HFFc6 (cell line): ENCODE results near the gene EEFSEC. TPM values are rescaled to one million over a fixed set of nuclear protein-coding genes. Genes with fewer than 3 reads are reported as not detected.

Experiments used
- DNase-seq: peaks from one replicate; pipeline ENCODE4 v3.0.0-alpha.2; 2018
- H3K27ac Mint-ChIP-seq: 2 replicates; pipeline ENCODE4 v1.8.0; 2020; ENCODE audit warnings: mild to moderate bottlenecking, mixed read lengths
- H3K27me3 Mint-ChIP-seq: 2 replicates; pipeline ENCODE4 v1.8.0; 2021; ENCODE audit warnings: mild to moderate bottlenecking, moderate library complexity, mixed read lengths; ENCODE audit not compliant: insufficient read depth
- H3K36me3 Mint-ChIP-seq: 2 replicates; pipeline ENCODE4 v1.8.0; 2021; ENCODE audit warnings: low read depth, mixed read lengths
- H3K4me1 Mint-ChIP-seq: 2 replicates; pipeline ENCODE4 v1.8.0; 2020; ENCODE audit warnings: low read depth, mixed read lengths
- H3K4me3 Mint-ChIP-seq: 2 replicates; pipeline ENCODE4 v1.8.0; 2020; ENCODE audit warnings: mild to moderate bottlenecking, moderate library complexity, mixed read lengths
- H3K9me3 Mint-ChIP-seq: 2 replicates; pipeline ENCODE4 v1.8.0; 2020; ENCODE audit warnings: mild to moderate bottlenecking, mixed read lengths
- CTCF ChIP-seq: fragments of 200-600 bp; sonication (generic); IDR thresholded peaks from 2 replicates; pipeline ENCODE4 v1.5.0; 2021; ENCODE audit warnings: antibody characterized with exemption, mild to moderate bottlenecking
- total RNA-seq, 6 experiments: library from RNA; stranded (reverse); fragmentation: NEBNext Ultra II Directional; extraction: Animal tissue kit (Norgen Biotek cat#: 25700); gene quantifications; 2 replicates in 1 of 6; 3 replicates in 5 of 6; pipeline ENCODE4 v1.2.3, GENCODE V29; 2021

Gene EEFSEC
- total RNA-seq, 6 experiments from 2014 or later, result 8.2 to 11.6 (median 11.0) TPM

GRCh38 chr3:128239304-128239703 is 86.0 kb downstream of the EEFSEC start:
- peaks cover 14% of the 10 kb centered on the region for H3K4me1 Mint-ChIP-seq
- H3K36me3 Mint-ChIP-seq, result no peaks in the 10 kb centered on the region
- no peak for TF ChIP-seq CTCF
- peaks cover 1% of the 10 kb centered on the region for H3K27me3 Mint-ChIP-seq
- H3K9me3 Mint-ChIP-seq, result no peaks in the 10 kb centered on the region
- H3K27ac Mint-ChIP-seq, result no peak overlapping the region
- H3K4me3 Mint-ChIP-seq, result no peak overlapping the region
- DNase-seq, result no peak

GRCh38 chr3:128240232-128240631 is 87.0 kb downstream of the EEFSEC start:
- Mint-ChIP-seq H3K4me1 (peaks cover 22% of the 10 kb centered on the region), H3K9me3 (no peaks in the 10 kb centered on the region), H3K4me3 (no peak overlapping the region), H3K36me3 (no peaks in the 10 kb centered on the region; the same call in 1 of the 2 replicates), H3K27ac (no peak overlapping the region), H3K27me3 (peaks cover 1% of the 10 kb centered on the region)
- DNase-seq, result no peak
- no peak for TF ChIP-seq CTCF

GRCh38 chr3:128241741-128242140 is 88.5 kb downstream of the EEFSEC start:
- Mint-ChIP-seq H3K4me1 (peaks cover 20% of the 10 kb centered on the region), H3K36me3 (no peaks in the 10 kb centered on the region; the same call in 1 of the 2 replicates), H3K4me3 (no peak overlapping the region), H3K27ac (no peak overlapping the region), H3K9me3 (no peaks in the 10 kb centered on the region), H3K27me3 (peaks cover 1% of the 10 kb centered on the region)
- no peak for DNase-seq
- TF ChIP-seq CTCF, result no peak

- no peaks in the 10 kb centered on the region for H3K9me3 Mint-ChIP-seq
- H3K36me3 Mint-ChIP-seq, result peaks cover 6% of the 10 kb centered on the region
- H3K27me3 Mint-ChIP-seq, result peaks cover 3% of the 10 kb centered on the region
- no peak for TF ChIP-seq CTCF
- H3K4me3 Mint-ChIP-seq, result no peak overlapping the region
- peaks cover 20% of the 10 kb centered on the region for H3K4me1 Mint-ChIP-seq
- DNase-seq, result no peak
- no peak overlapping the region for H3K27ac Mint-ChIP-seq
These were observed 89.7 kb downstream of the EEFSEC start for GRCh38 chr3:128242818-128243601.

GRCh38 chr3:128243602-128244504 is 90.6 kb downstream of the EEFSEC start:
- Mint-ChIP-seq H3K27me3 (peaks cover 3% of the 10 kb centered on the region), H3K27ac (no peak overlapping the region), H3K4me3 (no peak overlapping the region), H3K4me1 (peaks cover 20% of the 10 kb centered on the region), H3K9me3 (no peaks in the 10 kb centered on the region), H3K36me3 (peaks cover 9% of the 10 kb centered on the region)
- DNase-seq, result no peak
- no peak for TF ChIP-seq CTCF
